Adrenal gland (tissue), 12 donors: Measurements from ENCODE around the gene ARHGEF12. TPM values are rescaled to one million over a fixed set of nuclear protein-coding genes. Genes with fewer than 3 reads are reported as not detected.

Source experiments
- DNase-seq, 7 donors: peaks; one replicate each; pipeline ENCODE4 v3.0.0-alpha.2; 2019 to 2020
- H3K27ac ChIP-seq, 5 donors: fragments of 200-600 bp; sonication (generic) in 4 of 5; 1 replicate in 3 of 5; 2 replicates in 2 of 5; pipeline versions ENCODE4 v1.5.1 to v1.8.0; 2016 to 2020; ENCODE audit warnings: mild to moderate bottlenecking in 1 of 5
- H3K27me3 ChIP-seq: fragments of 200-600 bp; 2 replicates; pipeline ENCODE4 v1.8.0; 2021
- H3K36me3 ChIP-seq, 2 donors: fragments of 200-600 bp; replicated peaks in 1 of 2; 1 replicate in 1 of 2; 2 replicates in 1 of 2; pipeline versions ENCODE4 v1.5.1 to v1.8.0; 2018 to 2022
- H3K4me1 ChIP-seq, 2 donors: fragments of 200-600 bp; replicated peaks in 1 of 2; 1 replicate in 1 of 2; 2 replicates in 1 of 2; pipeline versions ENCODE4 v1.5.1 to v1.8.0; 2018 to 2021
- H3K4me3 ChIP-seq, 4 donors: fragments of 200-600 bp; sonication (generic) in 3 of 4; one replicate each; pipeline ENCODE4 v1.5.1; 2016 to 2018
- H3K9me3 ChIP-seq, 3 donors: fragments of 200-600 bp; sonication (generic) in 1 of 3; replicated peaks in 1 of 3; 1 replicate in 2 of 3; 2 replicates in 1 of 3; pipeline versions ENCODE4 v1.5.1 to v1.8.0; 2016 to 2021
- CTCF ChIP-seq, 6 experiments: fragments of 450-650 bp in 4 of 6; fragments of 200-600 bp in 2 of 6; sonication (generic) in 1 of 6; IDR thresholded peaks; 1 replicate in 5 of 6; 2 replicates in 1 of 6; pipeline versions ENCODE4 v1.5.1 to v1.8.0; 2016 to 2021; ENCODE audit warnings: antibody characterized with exemption in 6 of 6, mild to moderate bottlenecking in 2 of 6, moderate library complexity in 1 of 6
- POLR2A ChIP-seq, 2 donors: fragments of 450-650 bp; IDR thresholded peaks; one replicate each; pipeline ENCODE4 v1.6.1; 2017; ENCODE audit warnings: antibody characterized with exemption in 2 of 2, mild to moderate bottlenecking in 2 of 2, moderate library complexity in 1 of 2
- WGBS, 4 donors: extraction: QIAGEN DNeasy Blood & Tissue Kit in 2 of 4; methylation state at CpG; one replicate each; pipeline versions ENCODE4 v1.1.5 to v1.1.7; 2013 to 2017; 5-methylcytosine and 5-hydroxymethylcytosine counted together
- intact Hi-C, 2 donors: fragments of 100-400 bp; cut with DNase I; formaldehyde crosslinking; loops; one replicate each; pipeline versions ENCODE4 v1.14.1 to v1.15.0; 2022 to 2023
- polyA plus RNA-seq, 3 donors: library from polyadenylated mRNA; stranded (reverse); fragments of 200-250 nt in 2 of 3; fragments of 350-450 nt in 1 of 3; fragmentation: Illumina TruSeq in 1 of 3; extraction: RNeasy Lipid Tissue Mini Kit (QIAGEN cat#74804) in 1 of 3; gene quantifications; one replicate each; pipeline ENCODE4 v1.2.3, GENCODE V29; 2013 to 2014
- total RNA-seq, 9 donors: library from RNA; depleted of rRNA in 4 of 9; stranded (reverse); fragments of >200 nt in 4 of 9; fragments of 120-200 nt in 1 of 9; fragmentation: NEBNext Ultra II Directional in 1 of 9; extraction: Animal tissue kit (Norgen Biotek cat#: 25700) in 1 of 9; gene quantifications; one replicate each; pipeline versions ENCODE4 v1.1.0 to v1.2.4, GENCODE V29; 2013 to 2023
- donor health status: healthy with polysubstance abuse.
- donor health status: Bipolar disorder and iron deficiency.
- donor health status: DM: yes; HTN: yes; CAD: no.
- donor health status: DM: no; HTN: no; CAD: no.
- donor health status: DM: no; HTN: no; CAD: no.
- donor health status: DM: yes; HTN: yes; CAD: no.

Gene ARHGEF12
- total and polyA plus RNA-seq, 12 donors, result 20.2 to 125 (median 94.2) TPM

DNA sequence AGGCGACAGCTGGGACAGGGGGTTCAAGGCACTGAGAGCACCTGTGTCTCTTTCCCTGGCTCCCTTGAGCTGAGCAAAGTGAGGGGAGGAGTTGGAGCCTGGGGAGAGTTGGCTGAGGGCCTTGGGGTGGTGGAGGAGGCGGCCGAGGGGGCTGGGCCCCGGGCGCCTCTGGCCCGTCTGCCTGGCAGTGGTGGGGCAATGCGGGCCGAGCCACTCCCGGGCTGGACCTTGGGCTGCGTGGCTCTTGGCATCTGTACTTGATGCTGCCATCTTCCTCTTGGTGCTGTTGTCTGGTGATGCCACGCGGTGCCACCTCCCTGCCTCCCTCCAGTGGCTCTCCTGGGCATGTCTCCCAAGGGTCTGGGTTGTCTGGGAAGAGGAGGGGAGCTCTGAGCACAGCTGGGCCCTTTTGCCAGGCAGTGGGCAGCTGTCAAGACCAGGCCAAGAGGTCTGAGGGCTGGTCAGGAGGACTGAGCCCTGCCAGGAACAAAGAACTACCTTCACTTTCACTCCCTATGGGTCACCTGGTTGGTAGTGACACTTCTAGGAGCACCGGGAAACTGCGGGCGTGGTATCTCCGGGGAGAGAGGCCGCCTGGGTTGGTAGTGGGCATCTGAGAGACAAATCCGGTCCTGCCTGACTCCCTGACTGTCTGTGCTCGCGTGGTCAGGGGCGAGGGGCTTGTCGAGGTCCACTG lies 176.7 kb downstream of the ARHGEF12 start:
- H3K27ac ChIP-seq, result no peak overlapping the region
- H3K36me3 ChIP-seq, result no peaks in the 10 kb centered on the region
- peak overlapping the region in 1 of 4 donors; percentile 70 for H3K4me3 ChIP-seq
- TF ChIP-seq POLR2A (IDR thresholded peaks at IDR 0.05) (no peak), CTCF (IDR thresholded peaks at IDR 0.05) (peak in 3 of 6 experiments; percentile 7 to 31 (median 13))
- intact Hi-C loops, result loop anchor here (5.0 to 10.0 kb wide), 5 partner anchors 174 to 682 kb away; no protein-coding TSS in a partner anchor
- H3K9me3 ChIP-seq, result no peaks in the 10 kb centered on the region
- 74 to 78% (median 77%) methylated on average over 11 to 22 of the region's 22 CpGs for WGBS, 4 donors
- H3K27me3 ChIP-seq, result no peaks in the 10 kb centered on the region
- no peaks in the 10 kb centered on the region for H3K4me1 ChIP-seq
- DNase-seq, result peak in 6 of 7 donors; percentile 16 to 62 (median 52)

- 77 to 84% (median 81%) methylated on average over 18 to 19 of the region's 19 CpGs for WGBS, 4 donors
- Histone ChIP-seq H3K27ac (no peak overlapping the region), H3K27me3 (no peaks in the 10 kb centered on the region), H3K4me1 (no peaks in the 10 kb centered on the region), H3K4me3 (no peak overlapping the region), H3K36me3 (no peaks in the 10 kb centered on the region), H3K9me3 (no peaks in the 10 kb centered on the region)
- intact Hi-C loops, result loop anchor here (2.0 to 10.0 kb wide), 6 partner anchors 174 to 681 kb away; no protein-coding TSS in a partner anchor
- TF ChIP-seq CTCF (IDR thresholded peaks at IDR 0.05), result no peak
- TF ChIP-seq POLR2A (IDR thresholded peaks at IDR 0.05), result no peak
- DNase-seq, result peak in 1 of 7 donors; percentile 1
Measured at GRCh38 chr11:120513436-120514315, 177.5 kb downstream of the ARHGEF12 start.

GRCh38 chr11:120514541-120515121 lies 178.4 kb downstream of the ARHGEF12 start:
- intact Hi-C loops, result loop anchor here (2.0 to 10.0 kb wide), 6 partner anchors 173 to 680 kb away; no protein-coding TSS in a partner anchor
- Histone ChIP-seq H3K4me1 (no peaks in the 10 kb centered on the region), H3K9me3 (no peaks in the 10 kb centered on the region), H3K27me3 (no peaks in the 10 kb centered on the region), H3K4me3 (no peak overlapping the region), H3K36me3 (no peaks in the 10 kb centered on the region), H3K27ac (no peak overlapping the region)
- no peak for TF ChIP-seq CTCF (IDR thresholded peaks at IDR 0.05)
- TF ChIP-seq POLR2A (IDR thresholded peaks at IDR 0.05), result no peak
- 90 to 92% (median 91%) methylated on average over 12 to 14 of the region's 14 CpGs for WGBS, 4 donors
- no peak for DNase-seq
